GM20431 (cell line): ENCODE data around the gene WDR11.

Experiments used
- in situ Hi-C: fragments of 300-500 bp; cut with MseI, MboI; formaldehyde crosslinking; loops from one replicate; pipeline ENCODE4 v1.15.0; 2020; ENCODE audit warnings: low sequenced_read_pairs; ENCODE audit not compliant: unreplicated experiment

Gene WDR11

DNA sequence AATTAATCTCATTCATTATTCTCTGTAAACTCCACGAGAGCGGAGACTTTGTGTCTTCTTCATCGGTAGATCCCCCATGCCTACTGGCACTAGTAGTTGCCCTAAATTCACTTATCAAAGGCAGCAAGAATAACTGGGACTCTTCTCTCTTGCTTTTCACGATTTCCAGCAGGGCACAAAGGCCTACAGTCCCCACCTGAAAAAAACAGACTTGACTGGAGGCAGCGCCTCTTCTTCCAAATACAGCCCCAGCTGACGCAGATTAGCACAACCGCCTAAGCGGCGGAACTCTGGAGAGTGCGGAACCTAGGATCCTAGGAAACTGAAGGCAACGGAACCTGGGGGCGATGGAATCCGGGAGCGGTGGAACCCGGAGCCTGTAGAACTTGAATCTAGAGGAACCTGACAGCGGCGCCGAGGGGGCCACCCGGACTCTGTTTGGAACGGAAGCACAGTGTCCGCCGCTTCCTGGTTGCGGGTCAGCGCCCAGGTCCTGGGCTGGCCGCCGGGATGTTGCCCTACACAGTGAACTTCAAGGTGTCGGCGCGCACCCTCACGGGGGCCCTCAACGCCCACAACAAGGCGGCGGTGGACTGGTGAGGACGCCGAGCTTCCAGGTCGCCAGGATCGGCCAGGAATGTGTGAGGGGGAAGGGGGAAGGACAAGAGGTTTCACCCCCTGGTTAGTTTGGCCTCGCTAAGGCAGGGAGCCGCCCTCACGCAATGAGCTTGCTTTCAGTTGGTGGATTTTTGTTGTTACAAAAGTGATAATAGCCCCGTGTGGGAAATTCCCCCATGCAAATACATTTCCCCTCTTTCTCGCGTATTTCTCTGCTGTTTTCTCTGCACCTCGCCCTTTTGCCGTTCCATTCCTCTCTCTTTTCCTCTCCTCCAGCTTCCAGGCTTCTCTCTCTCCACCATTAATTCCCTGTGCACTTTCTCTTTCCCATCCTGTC is at the start of gene WDR11:
Gene WDR11, plus strand, starts transcription at position 452 of the 955 bp plus-strand sequence. Its CDS starts 59 bp downstream, at position 511.
- in situ Hi-C loops: no loop called here

DNA sequence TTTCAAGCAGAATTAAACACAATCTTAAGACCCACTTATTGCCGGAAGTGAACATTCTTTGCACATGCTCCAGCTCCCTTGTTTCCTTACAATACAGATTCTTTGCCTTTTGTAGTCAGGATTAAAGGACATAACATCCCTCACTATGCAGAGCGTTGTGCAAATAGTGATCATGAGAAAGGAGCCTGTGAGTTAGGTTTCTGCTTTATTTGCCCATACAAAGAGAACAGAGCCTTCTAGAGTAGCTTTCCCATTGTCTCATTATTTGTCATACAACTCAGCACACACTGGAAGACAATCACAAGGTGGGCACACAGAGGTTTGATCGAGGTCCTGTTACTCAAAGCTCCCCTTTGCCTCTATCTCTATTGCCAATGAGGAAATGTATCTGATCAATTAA is 48.2 kb upstream of the WDR11 start:
- in situ Hi-C loops: no loop called here

- in situ Hi-C loops: no loop called here
These were observed 47.2 kb upstream of the WDR11 start for GRCh38 chr10:120803972-120804371.

DNA sequence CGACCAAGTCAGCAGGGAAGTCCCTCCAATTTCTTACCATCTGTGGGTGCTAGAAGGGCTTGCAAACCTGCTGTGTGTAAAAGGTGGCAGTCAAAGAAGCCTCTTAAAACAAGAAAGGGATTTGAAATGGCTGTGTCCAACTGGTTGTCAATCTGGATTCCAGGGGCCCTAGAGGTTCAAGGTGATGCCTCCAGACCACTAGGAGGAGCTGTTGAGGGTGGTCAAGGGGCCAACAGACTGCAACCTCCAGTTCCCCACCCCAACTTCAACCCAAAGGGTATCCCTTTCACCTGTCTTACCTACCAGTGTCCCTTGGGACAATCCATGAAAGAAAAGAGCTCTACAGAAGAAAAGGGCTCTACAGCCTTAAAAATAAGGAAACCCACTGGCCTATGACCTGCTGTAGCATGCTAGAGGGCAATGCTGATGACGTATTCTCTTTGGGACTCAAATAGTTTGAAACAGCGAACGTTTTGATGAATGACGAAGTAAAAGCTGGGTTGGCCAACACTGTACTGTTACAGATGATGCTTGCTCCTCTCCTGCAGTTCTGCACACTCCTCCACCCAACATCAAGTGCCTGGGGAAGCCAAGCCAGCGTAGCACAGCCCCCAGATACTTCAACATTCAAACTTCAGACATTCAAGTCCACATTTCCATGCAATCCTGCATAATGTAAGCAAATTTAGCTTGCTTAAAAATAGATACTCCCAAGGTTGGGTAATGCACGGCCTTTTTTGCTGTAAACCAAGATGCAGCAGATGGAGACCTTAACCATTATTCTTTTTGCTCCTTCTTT is 45.9 kb upstream of the WDR11 start:
- in situ Hi-C loops: no loop called here

- in situ Hi-C loops: no loop called here
These were observed 45.1 kb upstream of the WDR11 start for GRCh38 chr10:120806081-120806480.

DNA sequence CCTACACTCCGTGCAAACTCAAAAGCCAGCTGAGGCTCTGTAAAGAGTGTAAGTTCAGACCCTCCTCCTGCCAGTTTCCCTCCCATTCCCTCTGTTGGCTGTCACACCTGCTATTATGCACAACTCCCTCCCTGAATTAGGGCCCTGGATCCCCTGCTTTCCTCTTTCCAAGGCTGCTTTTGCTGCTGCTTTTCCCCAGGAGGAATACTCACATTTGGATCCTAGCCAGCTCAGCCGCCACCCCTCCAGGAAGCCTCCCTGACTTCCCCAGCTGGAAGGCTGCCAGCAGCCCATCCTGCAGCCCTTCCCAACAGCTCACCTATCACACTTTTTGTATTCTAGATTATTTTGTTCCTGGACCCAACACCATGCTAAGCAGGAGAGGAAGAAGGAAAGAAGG is 40.9 kb upstream of the WDR11 start:
- in situ Hi-C loops: no loop called here

- in situ Hi-C loops: no loop called here
These were observed 38.1 kb upstream of the WDR11 start for GRCh38 chr10:120813085-120813484.

DNA sequence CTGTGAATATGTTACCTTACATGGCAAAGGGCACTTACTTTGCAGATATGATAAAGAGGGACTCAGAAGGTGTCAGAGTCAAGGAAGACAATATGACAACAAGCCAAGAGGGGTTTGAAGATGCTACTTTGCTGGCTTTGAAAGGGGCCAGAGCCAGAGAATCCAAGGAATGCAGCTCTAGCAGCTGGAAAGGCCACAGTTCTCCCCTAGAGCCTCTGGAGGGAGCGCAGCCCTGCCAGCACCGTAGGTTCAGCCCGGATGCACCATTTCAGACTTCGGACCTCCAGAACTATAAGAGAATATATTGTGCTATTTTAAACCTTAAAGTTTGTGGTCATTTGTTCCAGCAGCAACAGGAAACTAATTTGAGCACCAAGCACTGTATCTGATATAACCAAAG is 32.9 kb upstream of the WDR11 start:
- in situ Hi-C loops: no loop called here

DNA sequence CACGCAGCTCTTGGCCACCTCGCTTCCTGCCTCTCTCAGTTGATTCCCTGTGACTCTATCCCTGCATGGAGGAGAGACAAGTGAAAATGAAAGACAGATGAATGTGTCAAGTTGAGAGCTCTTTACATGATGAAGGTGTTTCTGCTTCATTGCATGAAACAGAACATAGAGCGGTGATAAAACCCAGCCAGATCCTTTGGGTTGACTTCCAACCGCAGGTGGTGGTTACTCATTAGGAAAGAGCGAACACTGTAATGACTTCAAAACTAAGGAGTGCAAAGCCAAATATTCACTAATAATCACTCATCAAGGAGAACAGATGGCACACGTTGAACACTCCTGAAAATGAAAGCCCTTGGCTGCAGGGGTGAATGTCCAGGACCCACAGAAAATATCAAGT is 31.8 kb upstream of the WDR11 start:
- in situ Hi-C loops: no loop called here

- in situ Hi-C loops: no loop called here
These were observed 27.9 kb upstream of the WDR11 start for GRCh38 chr10:120823266-120823665.

DNA sequence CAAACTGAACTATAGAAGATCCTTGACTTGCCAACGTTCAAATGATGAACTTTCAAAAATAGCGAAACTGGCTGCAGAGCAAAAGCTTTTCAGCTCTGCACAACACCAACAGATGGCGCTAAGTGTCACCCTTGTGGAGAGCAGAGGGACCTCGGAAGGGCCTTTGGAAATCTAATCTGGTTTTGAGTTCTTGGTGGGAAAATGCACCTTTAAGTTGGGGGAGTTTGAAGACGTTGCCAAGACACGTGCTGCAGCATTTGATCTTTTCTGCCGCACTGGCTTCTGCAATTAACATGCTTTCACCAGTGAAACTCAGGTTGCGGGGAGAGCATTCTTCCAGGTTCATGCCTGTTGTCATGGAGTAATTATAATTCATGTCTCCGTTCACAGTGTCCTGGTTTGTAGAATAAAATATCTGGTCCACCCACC is 26.3 kb upstream of the WDR11 start:
- in situ Hi-C loops: no loop called here

- in situ Hi-C loops: no loop called here
These were observed 25.0 kb upstream of the WDR11 start for GRCh38 chr10:120825878-120826769.

GRCh38 chr10:120827251-120827875 is 23.8 kb upstream of the WDR11 start:
- in situ Hi-C loops: no loop called here

DNA sequence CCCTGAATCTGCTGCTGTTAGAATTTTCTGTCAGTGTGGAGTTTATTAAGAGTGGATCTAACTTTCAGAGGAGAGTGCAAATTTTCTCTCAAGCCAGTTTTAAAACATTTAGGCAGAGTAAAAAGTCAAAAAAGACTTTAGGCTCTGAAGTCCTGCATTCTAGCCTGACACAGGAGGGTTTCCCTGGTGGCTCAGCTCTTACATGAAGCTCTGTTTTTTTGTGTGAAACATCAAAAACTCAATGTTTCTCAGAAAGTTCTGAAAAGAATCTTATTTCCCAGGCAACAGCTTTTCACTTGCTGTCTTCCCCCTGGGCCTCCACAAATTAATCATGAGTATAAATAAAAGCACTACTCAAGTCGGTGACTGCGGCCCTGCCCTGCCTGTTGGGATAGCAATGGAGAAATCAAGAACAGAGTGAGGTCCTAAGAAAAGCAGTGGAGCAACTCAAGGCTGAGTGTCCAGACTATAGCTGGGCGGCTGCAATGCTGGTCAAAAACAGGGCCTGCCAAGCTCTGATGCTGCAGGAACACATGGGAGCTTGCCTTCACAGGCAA is 22.3 kb upstream of the WDR11 start:
- in situ Hi-C loops: no loop called here

DNA sequence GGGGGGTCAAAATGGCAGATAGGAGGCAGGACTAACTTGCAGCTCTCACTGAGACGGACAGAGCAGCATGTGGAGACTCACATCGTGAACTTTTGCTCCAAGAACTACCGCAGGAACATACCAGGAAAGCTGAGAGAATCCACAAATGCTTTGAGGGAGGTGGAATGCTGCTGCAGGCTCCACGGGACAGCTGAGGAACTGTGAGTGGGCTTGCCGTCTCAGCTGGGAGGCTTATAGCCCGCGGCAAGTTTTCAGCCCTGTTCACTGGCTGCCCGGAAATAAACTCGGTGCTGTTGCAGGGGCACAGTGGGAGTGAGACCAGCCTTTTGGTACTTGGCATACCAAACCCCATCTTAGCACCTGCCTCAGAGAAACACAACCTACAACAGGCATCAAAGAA is 19.1 kb upstream of the WDR11 start:
- in situ Hi-C loops: no loop called here

GRCh38 chr10:120833222-120833928 is 17.8 kb upstream of the WDR11 start:
- in situ Hi-C loops: no loop called here

GRCh38 chr10:120835603-120836002 is 15.6 kb upstream of the WDR11 start:
- in situ Hi-C loops: no loop called here

DNA sequence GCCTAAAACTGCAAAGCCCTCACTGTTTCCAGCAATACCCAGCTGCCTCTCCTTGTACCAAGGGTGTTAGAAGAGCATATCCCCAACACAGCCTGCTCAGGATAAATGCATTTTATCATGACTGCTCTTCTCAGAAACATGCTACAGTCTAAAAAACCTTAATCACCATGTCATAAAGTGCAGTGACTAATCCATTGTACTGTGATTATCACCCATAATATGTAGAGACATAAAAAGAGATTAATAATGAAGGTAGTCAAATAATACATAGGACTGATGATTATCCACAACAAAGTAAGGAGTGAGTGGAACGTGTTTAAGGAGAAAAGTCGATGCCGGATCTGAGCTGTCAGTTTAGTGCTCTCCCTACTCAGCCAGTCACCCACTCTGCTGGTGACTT is 12.2 kb upstream of the WDR11 start:
- in situ Hi-C loops: no loop called here
